ENCODE measurements around the gene PCNX3.
A peak's percentile ranks its signal among the peaks of the same experiment; 100 is the strongest.

Gene PCNX3

DNA sequence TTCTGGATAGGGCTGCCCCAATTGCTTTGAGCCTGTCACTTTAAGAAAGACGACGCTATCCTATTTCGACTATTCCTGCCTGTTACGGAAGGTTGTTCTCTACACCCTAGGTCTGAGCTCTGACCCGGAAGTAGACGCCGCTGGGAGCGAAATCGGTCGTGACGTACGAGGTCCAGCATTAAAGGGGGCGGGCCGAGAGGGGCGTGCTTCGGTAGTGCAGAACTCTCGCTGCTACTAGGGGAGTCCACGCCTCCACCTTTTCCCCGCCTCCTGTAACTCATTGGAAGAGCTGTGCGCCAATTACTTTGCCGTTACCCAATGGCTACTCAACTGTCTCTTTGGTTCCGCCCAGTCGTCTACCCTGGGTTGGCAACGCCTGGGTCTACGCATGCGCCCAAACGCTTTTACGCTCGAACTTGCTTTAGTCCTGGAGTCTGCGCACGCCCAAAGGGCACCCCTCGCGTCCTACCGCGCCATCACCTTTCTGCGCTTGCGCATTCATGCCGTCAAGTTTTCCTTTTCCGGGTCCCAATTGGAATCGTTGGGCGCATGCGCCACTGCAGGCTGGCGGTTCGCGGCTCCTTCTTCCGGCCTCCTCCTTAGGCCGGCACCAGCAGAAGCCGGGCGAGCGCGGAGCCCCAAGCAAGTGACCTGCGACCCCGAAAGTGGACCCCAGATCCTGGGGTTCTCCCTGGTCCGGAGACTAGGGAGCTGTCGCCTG, at the start of gene PCNX3:
TSS of gene PCNX3 (plus strand) at position 548 of the 721 bp plus-strand sequence. CDS start 536 bp downstream, outside the sequence.
- peak within 1 kb of the TSS; percentile 79 to 93 (median 90) for H3K4me3 ChIP-seq
- H3K27ac ChIP-seq, result peak within 1 kb of the TSS; percentile 33 to 98 (median 95)

DNA sequence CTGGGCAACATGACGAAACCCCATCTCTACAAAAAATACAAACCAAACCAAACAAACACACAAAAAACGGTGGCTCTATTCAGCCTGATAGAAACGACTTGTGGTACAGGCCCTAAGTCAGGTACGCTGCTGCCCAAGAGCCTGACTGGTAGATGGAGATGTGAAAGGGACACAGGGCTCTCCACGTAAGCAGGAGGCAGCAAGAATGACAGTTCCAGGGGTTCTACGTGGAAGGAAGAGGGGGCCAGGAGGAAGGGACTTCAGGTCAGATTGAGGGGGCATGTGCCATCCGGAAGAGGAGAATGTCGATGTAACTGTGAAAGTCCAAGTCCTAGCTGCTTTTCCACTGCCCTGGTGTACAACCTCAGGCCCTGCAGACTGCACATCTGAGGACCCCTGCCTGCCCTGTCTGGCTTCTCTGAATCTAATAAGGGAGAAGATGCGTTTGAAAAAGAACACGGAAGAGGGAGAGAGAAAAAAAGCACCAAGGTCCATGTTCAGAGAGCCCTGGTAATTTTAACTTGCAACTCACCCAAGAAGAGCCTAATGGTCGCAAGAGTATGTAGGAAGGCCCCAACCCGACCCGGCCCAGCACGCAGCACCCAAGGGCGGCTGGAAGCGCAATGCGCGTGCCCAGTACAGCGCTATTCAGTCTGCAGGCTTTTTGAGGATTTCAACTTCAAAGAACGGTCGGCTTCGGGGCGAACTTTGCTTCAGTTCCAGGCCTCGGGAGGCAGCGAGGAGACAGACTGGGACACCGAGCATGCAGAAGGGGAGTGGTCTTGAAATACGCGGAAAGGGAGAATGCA, 46.2 kb upstream of the PCNX3 start:
- peak overlapping the region; percentile 62 to 93 (median 73) for H3K4me3 ChIP-seq

GRCh38 chr11:65569973-65570918, 45.3 kb upstream of the PCNX3 start, which contains the start of gene ZNRD2:
Gene ZNRD2 (plus strand): TSS chr11:65570477. CDS start chr11:65570492, 15 bp downstream.
- Histone ChIP-seq H3K4me3 (peak within 1 kb of the TSS; percentile 62 to 93 (median 73)), H3K27ac (peak within 1 kb of the TSS; percentile 26 to 99 (median 93))

More for the DNA sequence above, 46.2 kb upstream of the PCNX3 start:
- H3K27ac ChIP-seq, result peak overlapping the region; percentile 26 to 99 (median 93)

DNA sequence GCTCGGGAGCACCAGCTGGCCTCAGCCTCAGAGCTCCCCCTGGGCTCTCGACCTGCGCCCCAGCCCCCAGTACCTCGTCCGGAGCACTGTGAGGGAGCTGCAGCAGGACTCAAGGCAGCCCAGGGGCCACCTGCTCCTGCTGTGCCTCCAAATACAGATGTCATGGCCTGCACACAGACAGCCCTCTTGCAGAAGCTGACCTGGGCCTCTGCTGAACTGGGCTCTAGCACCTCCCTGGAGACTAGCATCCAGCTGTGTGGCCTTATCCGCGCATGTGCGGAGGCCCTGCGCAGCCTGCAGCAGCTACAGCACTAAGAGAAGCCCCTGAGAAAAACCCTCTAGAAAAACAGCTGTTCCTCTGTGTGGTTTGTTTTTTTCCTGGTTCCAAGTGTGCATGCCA, 44.2 kb upstream of the PCNX3 start:
- Histone ChIP-seq H3K27ac (peak overlapping the region in 15 of 21 experiments; percentile 73 to 99 (median 95)), H3K4me3 (peak overlapping the region; percentile 62 to 93 (median 73))

GRCh38 chr11:65571940-65572339, 43.6 kb upstream of the PCNX3 start:
- Histone ChIP-seq H3K27ac (peak overlapping the region in 20 of 21 experiments; percentile 36 to 99 (median 94)), H3K4me3 (peak overlapping the region; percentile 51 to 73 (median 70))

- Histone ChIP-seq H3K4me3 (peak within 1 kb of the TSS; percentile 70 to 93 (median 73)), H3K27ac (peak within 1 kb of the TSS in 20 of 21 experiments; percentile 72 to 99 (median 94))
These were observed 43.1 kb upstream of the PCNX3 start, which contains the start of gene FAM89B for GRCh38 chr11:65572356-65573051. Gene FAM89B (plus strand): TSS chr11:65572538. CDS start chr11:65572670, 132 bp downstream.

- H3K4me3 ChIP-seq, result peak overlapping the region; percentile 51 to 73 (median 70)
- peak overlapping the region in 20 of 21 experiments; percentile 56 to 99 (median 94) for H3K27ac ChIP-seq
These were observed 42.0 kb upstream of the PCNX3 start for GRCh38 chr11:65573391-65574079.

- Histone ChIP-seq H3K27ac (peak overlapping the region; percentile 45 to 99 (median 93)), H3K4me3 (peak overlapping the region; percentile 51 to 73 (median 70))
These were observed 41.3 kb upstream of the PCNX3 start for GRCh38 chr11:65574109-65574810.

- Histone ChIP-seq H3K4me3 (peak overlapping the region; percentile 51 to 73 (median 70)), H3K27ac (peak overlapping the region; percentile 67 to 99 (median 93))
These were observed 40.6 kb upstream of the PCNX3 start for GRCh38 chr11:65574811-65575567.

- H3K4me3 ChIP-seq, result peak within 1 kb of the TSS; percentile 51 to 73 (median 70)
- peak within 1 kb of the TSS; percentile 84 to 99 (median 93) for H3K27ac ChIP-seq
These were observed 39.9 kb upstream of the PCNX3 start, which contains the start of gene EHBP1L1 for GRCh38 chr11:65575568-65576231. Gene EHBP1L1 (plus strand): TSS chr11:65576053. CDS start chr11:65576303, 250 bp downstream.

GRCh38 chr11:65576232-65576866, 39.2 kb upstream of the PCNX3 start:
- H3K4me3 ChIP-seq, result peak overlapping the region; percentile 51 to 73 (median 70)
- peak overlapping the region; percentile 84 to 99 (median 93) for H3K27ac ChIP-seq

- H3K4me3 ChIP-seq, result peak overlapping the region; percentile 51 to 73 (median 70)
- peak overlapping the region; percentile 84 to 99 (median 93) for H3K27ac ChIP-seq
These were observed 38.5 kb upstream of the PCNX3 start for GRCh38 chr11:65576867-65577755.

DNA sequence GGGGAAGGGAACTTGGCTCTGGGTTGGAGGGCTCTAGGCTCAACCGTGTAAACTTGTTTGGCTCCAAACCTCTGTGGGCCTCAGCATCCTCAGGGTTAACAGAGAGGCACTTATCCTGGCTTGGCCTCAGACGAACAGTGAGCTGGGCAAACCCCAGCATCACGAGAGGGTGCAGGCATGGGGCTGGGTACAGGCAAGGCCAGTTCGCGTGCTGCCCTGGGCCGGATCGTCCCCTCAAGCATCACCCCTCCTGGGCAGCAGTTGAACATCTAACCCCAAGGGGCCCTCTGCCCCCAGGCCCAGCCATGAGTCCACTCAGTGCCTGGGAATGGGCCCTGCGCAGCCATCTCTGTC, 37.8 kb upstream of the PCNX3 start:
- peak overlapping the region in 20 of 21 experiments; percentile 84 to 99 (median 94) for H3K27ac ChIP-seq
- peak overlapping the region; percentile 51 to 73 (median 70) for H3K4me3 ChIP-seq

DNA sequence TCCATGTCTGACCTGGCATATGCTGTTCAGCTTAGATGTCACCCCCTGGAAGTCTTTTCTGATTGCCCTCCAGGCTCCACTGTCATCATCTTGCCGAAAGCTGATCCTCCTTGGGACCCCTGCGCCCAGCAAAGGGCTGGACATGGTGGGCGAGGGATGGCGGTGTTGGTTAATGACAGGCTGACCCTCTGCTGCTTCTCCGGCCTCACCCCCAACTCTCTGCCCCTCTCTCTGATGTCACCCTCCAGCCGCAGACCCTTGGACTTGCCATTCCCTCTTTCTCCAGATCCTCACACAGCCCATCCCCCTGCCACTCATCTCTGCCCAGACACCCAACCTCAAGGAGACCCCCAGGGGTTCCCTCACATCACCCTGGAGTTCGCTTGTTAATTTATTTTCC, 37.4 kb upstream of the PCNX3 start:
- H3K27ac ChIP-seq, result peak overlapping the region in 20 of 21 experiments; percentile 84 to 99 (median 94)
- peak overlapping the region in 4 of 7 experiments; percentile 70 to 73 (median 71) for H3K4me3 ChIP-seq
